HepG2 (cell line): Measurements from ENCODE around the gene SEPHS1. TPM values are rescaled to one million over a fixed set of nuclear protein-coding genes. Genes with fewer than 3 reads are reported as not detected.

Source experiments
- FOXA1 ChIP-seq, 2 experiments: fragments of 450-650 bp in 1 of 2; sonication (generic) in 1 of 2; formaldehyde crosslinking in 1 of 2; IDR thresholded peaks; 2 replicates each; pipeline versions ENCODE4 v1.4.0 to v1.6.1; 2016 to 2020; ENCODE audit warnings: missing genetic modification reagents in 1 of 2
- HOXD1 ChIP-seq: sonication (generic); formaldehyde crosslinking; IDR thresholded peaks from 2 replicates; pipeline ENCODE4 v1.5.0; 2020; ENCODE audit warnings: missing genetic modification reagents
- KMT2A ChIP-seq: sonication (generic); formaldehyde crosslinking; IDR thresholded peaks from 2 replicates; pipeline ENCODE4 v1.4.0; 2020; ENCODE audit warnings: missing genetic modification reagents
- MAFG ChIP-seq: sonication (generic); formaldehyde crosslinking; IDR thresholded peaks from 2 replicates; pipeline ENCODE4 v1.5.1; 2020; ENCODE audit warnings: mild to moderate bottlenecking, missing genetic modification reagents
- MBD4 ChIP-seq: IDR thresholded peaks from 2 replicates; pipeline ENCODE4 v1.6.1; 2012; ENCODE audit warnings: low read length, inconsistent platforms, borderline replicate concordance
- MLXIP ChIP-seq: sonication (generic); formaldehyde crosslinking; IDR thresholded peaks from 2 replicates; pipeline ENCODE4 v1.9.0; 2021; ENCODE audit warnings: missing genetic modification reagents, borderline replicate concordance
- NKX3-1 ChIP-seq: sonication (generic); formaldehyde crosslinking; IDR thresholded peaks from 2 replicates; pipeline ENCODE4 v1.5.0; 2020; ENCODE audit warnings: missing genetic modification reagents
- SMYD3 ChIP-seq: sonication (generic); formaldehyde crosslinking; IDR thresholded peaks from 2 replicates; pipeline ENCODE4 v1.8.1; 2023; ENCODE audit warnings: mild to moderate bottlenecking, missing genetic modification reagents
- ZNF354B ChIP-seq: sonication (generic); formaldehyde crosslinking; IDR thresholded peaks from 2 replicates; pipeline ENCODE4 v1.8.0; 2022; ENCODE audit warnings: mild to moderate bottlenecking, missing genetic modification reagents
- ZNF550 ChIP-seq: sonication (generic); formaldehyde crosslinking; IDR thresholded peaks from 2 replicates; pipeline ENCODE4 v1.4.0; 2020; ENCODE audit warnings: mild to moderate bottlenecking, missing genetic modification reagents, borderline replicate concordance
- ZNF609 ChIP-seq: sonication (generic); formaldehyde crosslinking; IDR thresholded peaks from 2 replicates; pipeline ENCODE4 v1.4.0; 2020; ENCODE audit warnings: mild to moderate bottlenecking, missing genetic modification reagents, borderline replicate concordance
- ZNF746 ChIP-seq: sonication (generic); formaldehyde crosslinking; IDR thresholded peaks from 2 replicates; pipeline ENCODE4 v1.8.0; 2022; ENCODE audit warnings: mild to moderate bottlenecking, missing genetic modification reagents
- polyA plus RNA-seq, 8 experiments: library from polyadenylated mRNA; depleted of rRNA in 3 of 8; stranded (reverse) in 7 of 8; unstranded in 1 of 8; fragments of >200 nt; fragmentation: Illumina TruSeq in 4 of 8; extraction: Trizol in 4 of 8; gene quantifications; 2 replicates each; pipeline versions ENCODE4 v1.2.1 to v1.2.3, GENCODE V29; 2011 to 2016; ENCODE audit warnings: low read depth in 4 of 8, missing spikeins in 1 of 8, mixed read lengths in 1 of 8; ENCODE audit not compliant: insufficient read depth in 1 of 8
- total RNA-seq, 5 experiments: library from RNA; depleted of rRNA; stranded (reverse); fragments of >200 nt; fragmentation: Illumina TruSeq; extraction: Trizol; gene quantifications; 2 replicates each; pipeline ENCODE4 v1.2.3, GENCODE V29; 2016; ENCODE audit warnings: low read depth in 1 of 5
- TF ChIP-seq, protein P1 (sequence below): sonication (generic); formaldehyde crosslinking; conservative IDR thresholded peaks from 2 replicates; pipeline ENCODE4 v1.4.0; 2020; ENCODE audit warnings: missing genetic modification reagents
- TF ChIP-seq, protein P2 (sequence below): IDR thresholded peaks from 2 replicates; pipeline ENCODE4 v1.4.0; 2020; ENCODE audit warnings: mild to moderate bottlenecking, missing genetic modification reagents

SEPHS1 gene
- total and polyA plus RNA-seq, 2 of the 13 experiments (the other 11 are each of a cell fraction or from before 2014, with no cell fraction given): 57.8 to 61.5 TPM

- TF ChIP-seq ZNF609 (peak; percentile 16; the same call in 1 of the 2 replicates), ZNF746 (no peak), MAFG (CRISPR knock-in tag) (no peak), MBD4 (no peak), ZNF550 (CRISPR knock-in tag) (no peak), SMYD3 (CRISPR knock-in tag) (peak; percentile 70), MLXIP (CRISPR knock-in tag) (0 out of 2 replicates have a peak, but pooled peaks have one; percentile 13), HOXD1 (peak; percentile 89), KMT2A (CRISPR knock-in tag) (no peak; the same call in none of the 2 replicates), ZNF354B (no peak), NKX3-1 (CRISPR knock-in tag) (peak; percentile 28; the same call in 1 of the 2 replicates), FOXA1 (IDR thresholded peaks at IDR 0.05) (no peak), FOXA1 (CRISPR knock-in tag; IDR thresholded peaks at IDR 0.05) (no peak)
- TF ChIP-seq, protein P1, sequence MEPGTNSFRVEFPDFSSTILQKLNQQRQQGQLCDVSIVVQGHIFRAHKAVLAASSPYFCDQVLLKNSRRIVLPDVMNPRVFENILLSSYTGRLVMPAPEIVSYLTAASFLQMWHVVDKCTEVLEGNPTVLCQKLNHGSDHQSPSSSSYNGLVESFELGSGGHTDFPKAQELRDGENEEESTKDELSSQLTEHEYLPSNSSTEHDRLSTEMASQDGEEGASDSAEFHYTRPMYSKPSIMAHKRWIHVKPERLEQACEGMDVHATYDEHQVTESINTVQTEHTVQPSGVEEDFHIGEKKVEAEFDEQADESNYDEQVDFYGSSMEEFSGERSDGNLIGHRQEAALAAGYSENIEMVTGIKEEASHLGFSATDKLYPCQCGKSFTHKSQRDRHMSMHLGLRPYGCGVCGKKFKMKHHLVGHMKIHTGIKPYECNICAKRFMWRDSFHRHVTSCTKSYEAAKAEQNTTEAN: peak; percentile 67; the same call in 1 of the 2 replicates
- TF ChIP-seq, protein P2, sequence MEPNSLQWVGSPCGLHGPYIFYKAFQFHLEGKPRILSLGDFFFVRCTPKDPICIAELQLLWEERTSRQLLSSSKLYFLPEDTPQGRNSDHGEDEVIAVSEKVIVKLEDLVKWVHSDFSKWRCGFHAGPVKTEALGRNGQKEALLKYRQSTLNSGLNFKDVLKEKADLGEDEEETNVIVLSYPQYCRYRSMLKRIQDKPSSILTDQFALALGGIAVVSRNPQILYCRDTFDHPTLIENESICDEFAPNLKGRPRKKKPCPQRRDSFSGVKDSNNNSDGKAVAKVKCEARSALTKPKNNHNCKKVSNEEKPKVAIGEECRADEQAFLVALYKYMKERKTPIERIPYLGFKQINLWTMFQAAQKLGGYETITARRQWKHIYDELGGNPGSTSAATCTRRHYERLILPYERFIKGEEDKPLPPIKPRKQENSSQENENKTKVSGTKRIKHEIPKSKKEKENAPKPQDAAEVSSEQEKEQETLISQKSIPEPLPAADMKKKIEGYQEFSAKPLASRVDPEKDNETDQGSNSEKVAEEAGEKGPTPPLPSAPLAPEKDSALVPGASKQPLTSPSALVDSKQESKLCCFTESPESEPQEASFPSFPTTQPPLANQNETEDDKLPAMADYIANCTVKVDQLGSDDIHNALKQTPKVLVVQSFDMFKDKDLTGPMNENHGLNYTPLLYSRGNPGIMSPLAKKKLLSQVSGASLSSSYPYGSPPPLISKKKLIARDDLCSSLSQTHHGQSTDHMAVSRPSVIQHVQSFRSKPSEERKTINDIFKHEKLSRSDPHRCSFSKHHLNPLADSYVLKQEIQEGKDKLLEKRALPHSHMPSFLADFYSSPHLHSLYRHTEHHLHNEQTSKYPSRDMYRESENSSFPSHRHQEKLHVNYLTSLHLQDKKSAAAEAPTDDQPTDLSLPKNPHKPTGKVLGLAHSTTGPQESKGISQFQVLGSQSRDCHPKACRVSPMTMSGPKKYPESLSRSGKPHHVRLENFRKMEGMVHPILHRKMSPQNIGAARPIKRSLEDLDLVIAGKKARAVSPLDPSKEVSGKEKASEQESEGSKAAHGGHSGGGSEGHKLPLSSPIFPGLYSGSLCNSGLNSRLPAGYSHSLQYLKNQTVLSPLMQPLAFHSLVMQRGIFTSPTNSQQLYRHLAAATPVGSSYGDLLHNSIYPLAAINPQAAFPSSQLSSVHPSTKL (CRISPR knock-in tag): peak; percentile 7; the same call in 1 of the 2 replicates
Measured at GRCh38 chr10:13299437-13300287, 48.4 kb downstream of the SEPHS1 start, which contains the start of gene PHYH (continued).
